ENCODE results near the gene PAWR.
A peak's percentile ranks its signal among the peaks of the same experiment; 100 is the strongest.
"Not testable (repeated sequence)": the region's sequence is repeated elsewhere in the genome, so short reads cannot be mapped to it uniquely, and the experiment has no call there.

The PAWR gene

DNA sequence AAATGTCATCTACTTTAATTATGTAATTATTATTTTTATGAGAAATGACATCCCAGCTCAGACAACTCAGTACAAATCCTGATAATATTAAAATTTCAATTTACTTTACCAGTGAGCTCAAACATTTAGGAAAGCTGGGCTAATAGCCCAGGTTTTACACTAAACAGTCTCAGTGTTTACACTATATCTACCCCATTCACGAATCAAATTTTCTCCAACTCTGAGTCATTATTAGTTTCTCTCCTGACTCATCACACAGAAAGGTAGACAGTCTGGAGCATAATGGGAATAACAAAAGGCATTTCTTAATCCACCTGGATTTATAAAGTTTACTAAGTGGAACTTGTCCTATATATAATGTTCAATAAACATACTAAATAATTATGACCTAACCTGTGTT lies 5.7 kb downstream of the PAWR start:
- DNase-seq, result no peak

DNA sequence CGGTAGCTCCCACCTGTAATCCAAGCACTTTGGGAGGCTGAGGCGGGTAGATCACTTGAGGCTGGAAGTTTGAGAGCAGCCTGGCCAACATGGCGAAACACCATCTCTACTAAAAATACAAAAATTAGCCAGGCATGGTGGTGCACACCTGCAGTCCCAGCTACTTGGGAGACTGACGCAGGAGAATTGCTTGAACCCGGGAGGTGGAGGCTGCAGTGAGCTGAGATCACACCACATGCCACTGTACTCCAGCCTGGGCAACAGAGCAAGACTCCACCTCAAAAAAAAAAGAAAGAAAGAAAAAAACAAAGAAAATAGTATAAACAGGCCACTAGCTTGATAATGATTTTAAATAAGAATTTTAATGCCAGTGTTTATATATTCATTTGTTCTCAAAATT lies 6.4 kb downstream of the PAWR start:
- DNase-seq, result not testable (repeated sequence)

DNA sequence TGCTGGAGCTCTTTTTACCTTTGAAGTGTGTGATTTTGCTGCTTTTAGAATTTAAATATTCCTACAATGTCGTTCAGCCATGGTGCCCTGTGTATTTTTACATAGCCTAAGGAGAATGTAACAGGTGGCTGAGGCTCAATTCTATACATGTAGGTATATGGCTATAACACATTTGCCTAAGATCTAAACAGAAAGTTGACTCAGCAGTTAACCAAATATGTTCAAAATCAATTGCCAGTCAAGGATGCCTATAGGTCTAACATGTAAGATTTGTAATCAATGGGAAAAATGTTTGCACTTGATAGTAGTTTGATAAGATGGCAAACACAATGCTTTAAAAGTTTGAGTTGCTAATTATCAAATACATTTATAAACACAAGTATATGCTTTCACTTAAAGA lies 8.2 kb downstream of the PAWR start:
- DNase-seq, result no peak

DNA sequence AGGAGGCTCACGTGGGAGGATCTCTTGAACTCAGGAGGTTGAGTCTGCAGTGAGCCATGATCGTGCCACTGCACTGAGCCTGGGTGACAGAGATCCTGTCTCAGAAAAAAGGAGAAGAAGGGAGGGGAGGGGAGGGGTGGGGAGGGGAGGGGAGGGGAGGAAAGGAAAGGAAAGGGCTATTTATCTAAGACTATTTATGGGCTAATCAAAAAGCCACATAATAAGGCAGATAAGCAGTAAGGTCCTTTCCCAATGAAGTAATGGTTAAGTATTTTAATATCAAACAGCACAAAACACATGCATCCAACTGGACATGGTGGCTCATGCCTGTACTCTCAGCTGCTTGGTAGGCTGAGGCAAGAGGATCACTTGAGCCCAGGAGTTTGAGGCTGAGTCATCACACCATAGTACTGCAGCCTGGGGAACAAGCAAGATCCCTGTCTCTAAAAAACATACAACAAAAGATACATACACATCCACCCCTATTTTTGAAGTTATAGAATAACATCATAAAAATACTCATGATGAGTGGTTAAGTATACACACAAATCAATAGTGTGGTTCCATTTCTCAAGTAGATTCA lies 9.7 kb downstream of the PAWR start:
- no peak for DNase-seq

DNA sequence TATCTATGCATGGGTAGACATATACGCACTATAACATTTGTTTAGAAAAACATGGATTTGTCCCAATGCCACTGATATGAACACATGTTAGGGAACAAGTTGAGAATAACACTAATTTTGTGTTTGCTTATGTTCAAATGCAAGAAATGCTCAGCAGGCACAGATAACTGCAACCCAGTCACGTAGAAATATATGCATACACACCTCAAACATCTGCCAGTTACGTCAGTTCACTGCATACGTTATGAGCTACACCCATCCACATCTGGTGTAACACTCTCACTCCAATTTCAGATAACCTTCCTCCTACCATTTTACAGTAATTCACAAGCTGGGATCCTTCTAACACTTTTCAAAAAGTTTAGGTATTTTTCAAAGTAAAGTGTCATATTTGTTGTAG lies 10.7 kb downstream of the PAWR start:
- no peak for DNase-seq

DNA sequence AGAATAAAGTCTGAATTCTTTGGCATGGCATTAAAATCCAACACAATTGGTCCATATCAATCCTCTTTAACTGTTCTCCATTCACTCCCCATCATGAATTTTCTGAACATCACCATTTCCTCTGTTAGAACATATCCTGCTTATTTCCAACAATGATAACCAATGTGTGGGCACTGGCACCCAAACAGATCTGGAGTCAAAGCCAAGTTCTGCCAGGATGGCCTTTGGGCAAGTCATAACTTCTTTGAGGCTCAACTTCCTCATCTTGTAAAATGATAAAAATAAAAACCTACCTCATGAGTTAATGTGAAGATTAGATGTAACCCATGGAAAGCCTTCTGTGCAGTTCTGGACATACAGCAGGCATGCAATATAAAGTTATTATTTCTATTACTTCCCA lies 12.5 kb downstream of the PAWR start:
- DNase-seq, result no peak

DNA sequence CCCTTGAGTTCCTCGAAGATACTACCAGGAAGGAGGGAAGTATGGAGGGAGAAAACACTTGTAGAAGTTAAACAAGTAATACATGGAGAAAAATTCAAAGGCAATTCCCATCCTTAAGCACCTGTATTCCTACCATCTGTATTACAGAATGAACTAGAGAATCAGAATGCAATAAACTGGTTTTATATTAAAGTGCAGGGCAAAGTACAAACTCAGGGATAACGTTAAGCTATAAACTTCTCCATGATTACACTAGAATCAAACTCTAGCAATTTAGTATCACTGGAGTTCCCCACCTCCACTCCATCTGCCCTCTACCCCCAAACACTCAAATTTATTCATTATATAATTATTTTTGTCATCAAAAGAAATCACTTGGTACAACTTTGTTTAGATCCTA lies 13.1 kb downstream of the PAWR start:
- no peak for DNase-seq

DNA sequence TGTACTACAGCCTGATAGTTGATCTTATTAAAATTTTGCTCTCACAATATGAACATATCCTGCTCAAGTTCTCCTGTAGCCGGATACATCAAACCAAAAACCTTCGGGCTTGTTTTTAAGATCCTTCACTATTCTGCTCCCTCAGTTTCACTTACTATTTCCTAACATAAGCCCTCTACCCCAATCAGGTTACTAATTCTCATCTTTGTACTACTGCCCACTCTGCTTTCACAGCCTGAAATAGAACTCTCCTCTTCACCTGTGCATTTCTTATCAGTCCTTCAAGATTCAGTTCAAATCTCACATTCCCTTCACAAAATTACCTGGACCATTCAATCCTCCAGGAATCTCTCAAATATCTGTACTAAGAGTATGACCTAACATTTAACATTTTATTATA lies 14.2 kb downstream of the PAWR start:
- DNase-seq, result no peak

DNA sequence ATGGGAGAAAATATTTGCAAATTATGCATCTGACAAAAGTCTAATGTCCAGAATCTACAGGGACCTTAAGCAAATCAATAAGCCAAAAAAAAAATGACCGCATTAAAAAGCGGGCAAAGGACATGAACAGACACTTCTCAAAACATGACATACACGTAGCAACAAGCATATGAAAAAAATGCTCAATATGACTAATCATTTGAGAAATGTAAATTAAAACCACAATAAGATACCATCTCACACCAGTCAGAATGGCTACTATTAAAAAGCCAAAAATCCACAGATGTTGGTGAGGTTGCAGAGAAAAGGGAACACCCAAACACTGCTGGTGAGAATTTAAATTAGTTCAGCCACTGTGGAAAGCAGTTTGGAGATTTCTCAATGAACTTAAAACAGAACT lies 16.1 kb downstream of the PAWR start:
- no peak for DNase-seq

DNA sequence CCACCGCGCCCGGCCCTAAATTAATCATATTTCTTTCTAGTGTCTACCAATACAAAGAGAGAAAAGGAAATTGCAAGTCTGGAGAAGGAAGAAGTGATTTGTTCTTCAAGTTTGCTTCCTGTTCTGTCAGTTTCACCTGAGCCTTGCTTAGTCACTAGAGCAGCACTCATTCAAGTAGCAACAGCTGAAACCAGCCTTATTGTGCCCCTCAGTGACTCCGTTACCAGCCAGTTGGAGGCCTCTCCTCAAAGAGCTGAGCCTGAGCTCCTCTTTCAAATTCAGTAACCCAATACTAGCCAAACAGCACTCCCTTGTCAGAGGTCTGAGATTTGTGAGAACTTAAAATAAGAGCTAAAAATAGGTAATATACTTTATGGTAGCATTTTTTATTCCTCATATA lies 17.4 kb downstream of the PAWR start:
- no peak for DNase-seq

DNA sequence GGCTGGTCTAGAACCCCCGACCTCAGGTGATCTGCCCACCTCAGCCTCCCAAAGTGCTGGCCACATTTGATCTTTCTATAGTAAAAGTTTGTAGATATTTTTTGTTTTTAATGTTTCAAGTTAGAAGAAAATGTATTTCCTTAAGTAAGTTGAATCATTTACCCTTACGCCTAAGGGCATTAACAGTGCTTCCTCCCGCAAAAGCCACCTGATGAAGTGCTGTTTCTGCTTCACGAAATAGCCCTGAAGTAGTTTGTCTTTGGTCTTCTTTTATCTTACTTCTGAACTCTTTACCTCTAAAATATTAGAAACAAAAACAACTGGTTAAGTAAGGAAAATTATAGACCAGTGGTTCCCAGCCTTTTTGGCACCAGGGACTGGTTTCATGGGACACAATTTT lies 22.7 kb downstream of the PAWR start:
- DNase-seq, result no peak

DNA sequence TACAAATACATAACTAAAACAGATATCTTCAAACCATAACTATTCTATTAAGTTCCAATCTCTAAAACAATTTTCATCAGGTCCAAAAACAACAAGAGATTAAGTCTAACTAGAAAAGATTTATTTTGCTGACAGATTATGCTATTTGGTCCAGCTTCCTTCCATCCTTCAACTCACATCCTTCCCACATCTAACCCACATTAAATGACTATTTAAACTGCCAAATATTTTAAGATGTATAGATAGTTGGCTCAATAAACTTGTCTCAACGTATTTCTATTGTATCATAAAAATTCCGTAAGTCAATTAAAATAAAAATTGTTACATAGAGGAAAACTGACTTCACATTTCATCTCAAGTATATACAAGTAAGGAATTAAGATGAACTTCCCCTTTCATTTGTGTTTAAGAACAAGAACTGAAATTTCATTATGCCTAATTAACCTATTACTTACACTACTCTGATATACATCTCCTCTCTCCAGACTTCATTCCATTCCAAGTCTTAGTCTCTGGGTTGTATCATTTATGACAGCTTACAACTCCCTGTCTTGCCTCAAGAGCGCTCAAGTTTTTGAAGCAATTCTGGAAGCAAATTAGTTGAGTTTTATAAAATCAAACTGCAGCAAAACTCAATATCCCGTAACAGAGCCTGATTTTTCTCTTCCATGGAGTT lies 25.4 kb downstream of the PAWR start:
- no peak for DNase-seq

DNA sequence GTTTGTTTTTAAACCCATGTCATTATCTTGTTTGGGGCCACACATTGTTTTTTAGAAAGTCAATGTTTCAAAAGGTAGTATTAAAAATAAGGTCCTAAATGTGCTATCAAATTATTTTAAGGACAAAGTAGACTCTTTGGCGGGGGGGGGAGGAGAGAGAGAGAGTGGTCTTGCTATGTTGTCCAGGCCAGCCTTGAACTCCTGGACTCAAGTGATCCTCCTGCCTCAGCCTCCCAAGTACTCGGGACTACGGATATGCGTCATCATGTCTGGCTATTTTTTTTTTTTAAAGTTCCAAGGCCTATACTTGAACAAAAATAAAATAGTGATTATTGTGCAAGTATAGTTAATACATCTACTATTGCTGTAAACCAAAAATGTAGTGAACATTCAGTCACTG lies 26.2 kb downstream of the PAWR start:
- DNase-seq, result no peak

DNA sequence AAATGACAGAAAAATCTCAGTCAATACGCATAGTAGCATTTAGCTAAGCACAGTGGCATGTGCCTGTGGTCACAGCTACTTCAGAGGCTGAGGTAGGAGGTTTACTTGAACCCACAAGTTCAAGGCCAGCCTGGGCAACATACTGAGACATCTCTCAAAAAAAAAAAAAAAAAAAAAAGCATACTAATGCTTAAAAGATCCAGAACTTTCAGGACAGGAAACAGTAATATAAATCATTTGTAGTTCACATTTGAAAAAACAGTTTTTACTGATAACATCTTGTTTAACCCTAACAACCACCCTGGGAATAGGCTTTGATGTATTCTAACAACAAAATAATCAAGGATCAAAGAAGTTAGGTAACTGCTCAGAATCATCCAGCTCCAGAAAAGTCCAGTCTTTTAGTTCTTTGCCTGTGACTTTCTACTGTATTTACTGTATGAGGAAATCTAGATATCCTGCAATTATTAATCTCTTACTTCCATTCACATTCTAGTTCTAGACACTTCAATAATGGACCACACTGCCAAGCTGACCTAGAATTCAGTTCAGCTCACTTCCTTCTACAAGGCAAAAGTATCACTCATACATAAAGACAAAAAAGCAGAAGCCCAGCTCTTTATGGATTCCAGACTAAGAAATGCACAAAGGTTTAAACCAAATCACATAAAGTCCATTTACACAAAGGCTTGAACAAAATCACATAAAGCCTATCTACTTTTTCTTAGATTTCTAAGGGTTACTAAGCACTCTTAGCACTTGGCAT lies 28.5 kb downstream of the PAWR start:
- no peak for DNase-seq

DNA sequence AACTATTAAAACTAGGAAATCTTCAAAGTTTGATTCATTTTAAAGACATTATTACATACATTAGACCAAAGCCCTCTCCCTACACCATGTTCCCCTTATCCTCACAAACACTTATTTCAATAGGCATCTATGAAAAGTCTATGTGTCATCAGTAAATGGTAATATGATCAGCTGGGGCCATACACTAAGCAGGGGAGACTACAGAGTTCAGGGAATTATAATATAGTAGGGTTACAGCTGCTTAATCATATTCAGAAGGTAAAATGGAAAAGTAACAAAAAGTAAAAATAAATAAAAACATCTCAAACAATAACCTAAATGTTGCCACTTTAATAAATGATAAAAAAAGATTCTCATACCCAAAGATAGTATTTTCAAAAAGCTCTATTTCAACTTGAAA lies 29.1 kb downstream of the PAWR start:
- no peak for DNase-seq

DNA sequence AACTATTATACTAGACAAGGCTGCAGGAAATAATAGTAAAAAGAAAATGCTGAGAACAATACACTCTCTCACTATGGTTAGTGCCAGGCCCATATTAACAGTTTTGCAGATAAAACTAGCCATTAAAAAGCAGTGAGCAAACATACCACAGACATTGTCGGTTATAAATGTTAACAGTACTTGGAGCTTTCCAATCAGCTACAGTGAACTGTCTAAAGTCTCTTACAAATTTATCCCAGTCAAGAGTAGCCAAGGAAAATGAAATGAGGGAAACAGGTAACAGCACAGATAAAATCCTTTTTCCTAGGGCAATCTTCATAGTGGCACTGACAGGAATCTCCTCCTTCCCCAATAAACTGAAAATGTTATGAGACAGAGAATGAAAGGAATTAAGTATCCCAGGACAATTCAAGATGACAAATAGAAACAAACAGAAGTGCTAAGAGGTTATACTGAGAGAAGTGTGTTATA lies 30.8 kb downstream of the PAWR start:
- no peak for DNase-seq

DNA sequence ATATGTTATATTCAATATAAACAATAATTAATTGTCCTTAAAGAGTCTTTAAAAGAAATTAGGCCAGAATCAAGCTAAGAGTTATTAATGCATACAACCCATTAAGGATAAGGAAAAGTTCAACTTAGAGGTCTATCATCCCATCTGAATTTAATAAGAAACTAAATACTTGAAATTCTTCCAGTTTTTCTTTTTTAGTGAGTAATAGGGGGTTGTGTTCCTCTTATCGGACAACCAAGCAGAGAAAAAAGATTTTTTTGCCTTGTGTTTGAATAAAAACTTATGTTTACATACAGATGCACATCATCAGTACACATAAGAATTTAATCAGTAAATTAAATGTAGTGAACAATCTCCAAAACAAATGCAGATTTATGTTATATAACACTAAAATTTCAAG lies 32.5 kb downstream of the PAWR start:
- DNase-seq, result no peak

DNA sequence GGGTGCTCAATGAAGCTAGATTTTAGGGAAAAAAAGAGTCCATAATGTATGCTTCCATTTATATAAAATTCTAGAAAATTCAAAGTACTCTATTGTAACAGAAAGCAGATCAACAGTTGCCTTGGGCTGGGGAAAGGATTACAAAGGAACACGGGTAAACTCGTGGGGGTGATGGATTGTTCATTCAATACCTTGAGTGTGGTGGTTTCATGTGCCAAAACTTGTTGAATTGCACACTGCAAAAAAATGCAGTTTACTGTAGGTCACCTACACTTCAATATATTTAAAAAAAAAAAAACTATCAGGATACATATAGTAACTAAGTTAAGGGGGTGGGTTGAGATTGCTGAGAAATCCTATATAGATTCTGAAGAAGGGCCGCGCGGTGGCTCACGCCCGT lies 33.6 kb downstream of the PAWR start:
- no peak for DNase-seq

DNA sequence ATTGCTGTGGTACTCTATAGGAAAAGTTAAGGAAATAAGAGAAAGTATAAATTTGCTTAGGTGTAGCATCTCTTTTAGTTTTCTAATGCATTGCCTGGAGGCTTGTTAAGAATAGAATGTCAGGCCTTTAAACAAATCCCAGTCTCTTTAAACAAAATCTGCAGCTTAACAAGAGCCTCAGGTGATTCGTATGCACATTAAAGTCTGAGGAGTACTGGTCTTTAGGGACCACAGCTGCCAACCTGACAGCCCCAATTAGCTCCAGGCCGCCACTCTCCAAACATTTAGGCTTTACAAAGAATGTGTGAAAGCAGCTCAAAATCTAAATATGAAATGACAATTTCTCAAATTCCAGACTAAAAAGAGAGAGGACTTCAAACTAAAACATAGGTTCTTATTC lies 35.7 kb downstream of the PAWR start:
- DNase-seq, result no peak

DNA sequence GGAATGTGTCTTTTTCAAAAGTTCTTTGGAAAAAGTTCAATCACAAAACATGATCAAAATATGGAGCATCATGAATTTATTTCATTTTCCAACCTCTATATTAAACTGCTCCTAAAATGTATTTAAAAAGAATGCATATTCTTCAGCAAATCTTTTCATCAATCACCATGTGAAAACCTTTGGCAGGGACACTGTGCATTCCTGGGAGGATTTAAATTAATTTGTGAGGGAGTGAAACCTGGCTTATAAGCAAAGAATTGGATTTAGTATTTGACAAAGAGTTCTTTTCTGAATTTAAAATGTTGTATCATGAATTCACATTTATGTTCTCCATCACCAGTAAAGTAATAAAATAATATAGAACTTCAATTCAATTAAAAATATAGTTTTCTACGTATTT lies 38.2 kb downstream of the PAWR start:
- peak; percentile 17 for DNase-seq

DNA sequence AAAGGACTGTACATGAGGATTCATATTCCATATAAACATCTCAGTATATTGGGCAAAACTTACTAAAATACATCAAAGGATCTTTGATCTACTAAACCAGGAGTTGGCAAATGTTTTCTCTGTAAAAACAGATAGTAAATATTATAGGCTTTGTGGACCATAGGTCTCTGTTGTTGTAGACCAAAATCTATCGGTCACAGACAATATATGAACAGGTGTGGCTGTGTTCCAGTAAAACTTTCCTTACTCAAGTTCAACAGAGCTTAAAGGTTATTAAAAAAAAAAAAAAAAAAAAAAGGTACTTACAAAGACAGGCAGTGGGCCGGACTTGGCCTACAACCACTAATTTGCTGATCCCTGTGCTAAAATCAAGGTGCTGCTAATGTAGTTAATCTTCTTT lies 40.3 kb downstream of the PAWR start:
- peak; percentile 25 for DNase-seq

DNA sequence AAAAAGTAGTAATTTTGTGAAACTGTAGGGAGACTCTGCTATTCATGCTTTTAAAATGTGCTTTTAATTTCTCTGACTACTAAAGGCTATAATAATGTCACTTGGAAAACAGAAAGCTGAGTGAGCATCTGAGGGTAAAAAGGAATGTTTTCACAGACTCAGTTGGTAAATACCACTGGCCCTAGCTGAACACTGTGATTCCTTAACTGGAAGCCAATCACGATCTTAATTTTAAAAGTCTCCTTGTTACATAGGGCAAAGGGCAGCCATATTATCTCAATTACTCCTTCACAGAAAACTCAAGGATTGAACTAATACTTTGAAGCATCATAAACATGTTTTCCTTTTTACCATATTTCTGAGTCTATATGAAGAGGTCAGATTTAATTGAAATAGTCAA lies 41.9 kb downstream of the PAWR start:
- no peak for DNase-seq

DNA sequence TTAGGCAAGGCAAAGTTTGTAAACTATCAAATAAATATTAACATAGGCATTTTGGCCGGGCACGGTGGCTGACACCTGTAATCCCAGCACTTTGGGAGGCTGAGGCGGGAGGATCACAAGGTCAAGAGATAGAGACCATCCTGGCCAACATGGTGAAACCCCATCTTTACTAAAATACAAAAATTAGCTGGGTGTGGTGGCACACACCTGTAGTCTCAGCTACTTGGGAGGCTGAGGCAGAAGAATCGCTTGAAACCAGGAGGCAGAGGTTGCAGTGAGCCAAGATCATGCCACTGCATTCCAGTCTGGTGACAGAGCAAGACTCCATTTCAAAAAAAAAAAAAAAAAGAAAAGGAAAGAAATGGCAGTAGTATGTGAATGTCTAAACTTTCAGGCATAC lies 43.9 kb downstream of the PAWR start:
- DNase-seq, result not testable (repeated sequence)

DNA sequence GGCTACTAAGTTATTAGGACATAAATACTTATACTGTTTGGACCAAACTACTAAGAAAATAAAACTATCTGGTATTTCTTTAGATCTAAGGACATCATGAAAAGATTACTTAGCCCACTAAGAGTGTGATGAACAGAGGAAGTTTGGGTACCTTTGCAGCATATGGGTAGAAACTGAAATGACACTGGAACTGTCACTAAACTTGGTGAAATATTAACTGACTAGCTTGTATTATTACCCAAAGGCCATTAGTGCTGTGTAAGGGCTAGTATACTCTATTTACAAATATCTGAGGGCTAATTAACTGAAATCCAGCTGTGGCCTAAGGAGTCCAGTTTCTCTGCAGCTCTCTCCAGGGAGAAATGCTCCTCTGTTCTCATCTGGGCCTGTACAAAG lies 45.5 kb downstream of the PAWR start:
- no peak for DNase-seq

All from NCI-H82 (cell line).